Retinal pigment epithelial cell (primary cell): ENCODE results near the gene RAE1.

Experiments used
- DNase-seq: peaks from one replicate; pipeline ENCODE4 v3.0.0-alpha.2; 2010; ENCODE audit warnings: low read depth
- H3K4me3 ChIP-seq: 2 replicates; pipeline ENCODE4 v1.5.1; 2011; ENCODE audit warnings: mild to moderate bottlenecking, low read length, control low read depth, moderate library complexity
- CTCF ChIP-seq: conservative IDR thresholded peaks from 2 replicates; pipeline ENCODE4 v1.5.1; 2011; ENCODE audit warnings: low read depth, low read length, control low read depth, inconsistent platforms

Gene RAE1

GRCh38 chr20:57313230-57313629 lies 37.8 kb upstream of the RAE1 start:
- DNase-seq = no peak
- TF ChIP-seq CTCF = no peak
- H3K4me3 ChIP-seq = no peak overlapping the region

- DNase-seq = no peak
- TF ChIP-seq CTCF = no peak
- H3K4me3 ChIP-seq = no peak overlapping the region
Measured at GRCh38 chr20:57313951-57314350, 37.1 kb upstream of the RAE1 start.

- TF ChIP-seq CTCF = no peak
- DNase-seq = no peak
- no peak overlapping the region for H3K4me3 ChIP-seq
Measured at GRCh38 chr20:57315083-57315975, 35.7 kb upstream of the RAE1 start.

- DNase-seq = no peak
- H3K4me3 ChIP-seq = no peak overlapping the region
- TF ChIP-seq CTCF = no peak
Measured at GRCh38 chr20:57315976-57316480, 35.0 kb upstream of the RAE1 start.

GRCh38 chr20:57316795-57317201 lies 34.3 kb upstream of the RAE1 start:
- no peak for TF ChIP-seq CTCF
- H3K4me3 ChIP-seq = no peak overlapping the region
- DNase-seq = no peak

- no peak for TF ChIP-seq CTCF
- H3K4me3 ChIP-seq = no peak overlapping the region
- no peak for DNase-seq
Measured at GRCh38 chr20:57317316-57317788, 33.7 kb upstream of the RAE1 start.

- no peak for TF ChIP-seq CTCF
- no peak for DNase-seq
- no peak overlapping the region for H3K4me3 ChIP-seq
Measured at GRCh38 chr20:57317789-57318371, 33.2 kb upstream of the RAE1 start.
